CD4-positive, alpha-beta T cell treated with Interleukin-6 at 100 ng/mL for 8 hours (primary cell): ENCODE data around the gene MARVELD1.
"Not testable (repeated sequence)": the region's sequence is repeated elsewhere in the genome, so short reads cannot be mapped to it uniquely, and the experiment has no call there.

Experiments
- DNase-seq: peaks from one replicate; pipeline ENCODE4 v3.0.0-alpha.2; 2020; ENCODE audit warnings: mixed read lengths, low spot score

The MARVELD1 gene

GRCh38 chr10:97713339-97713825 is at the start of gene MARVELD1:
MARVELD1 (plus strand) TSS chr10:97713730; CDS start chr10:97713877, 147 bp downstream.
- DNase-seq, result no peak

- no peak for DNase-seq
Measured at GRCh38 chr10:97664282-97664850, 49.2 kb upstream of the MARVELD1 start.

GRCh38 chr10:97666992-97667391 is 46.5 kb upstream of the MARVELD1 start:
- DNase-seq, result no peak

- no peak for DNase-seq
Measured at GRCh38 chr10:97667463-97667862, 46.1 kb upstream of the MARVELD1 start.

- DNase-seq, result no peak
Measured at GRCh38 chr10:97669571-97669970, 44.0 kb upstream of the MARVELD1 start.

GRCh38 chr10:97673736-97674525 is 39.6 kb upstream of the MARVELD1 start:
- DNase-seq, result no peak

- no peak for DNase-seq
Measured at GRCh38 chr10:97675222-97675621, 38.3 kb upstream of the MARVELD1 start.

- peak; percentile 41 for DNase-seq
Measured at GRCh38 chr10:97676770-97677581, 36.6 kb upstream of the MARVELD1 start.

- DNase-seq, result no peak
Measured at GRCh38 chr10:97679594-97679993, 33.9 kb upstream of the MARVELD1 start.

GRCh38 chr10:97682042-97682441 is 31.5 kb upstream of the MARVELD1 start:
- no peak for DNase-seq

- no peak for DNase-seq
Measured at GRCh38 chr10:97683556-97684367, 29.8 kb upstream of the MARVELD1 start.

- DNase-seq, result not testable (repeated sequence)
Measured at GRCh38 chr10:97684368-97684713, 29.2 kb upstream of the MARVELD1 start.

GRCh38 chr10:97684866-97685394 is 28.6 kb upstream of the MARVELD1 start:
- DNase-seq, result no peak

- DNase-seq, result no peak
Measured at GRCh38 chr10:97685395-97685958, 28.1 kb upstream of the MARVELD1 start.

- no peak for DNase-seq
Measured at GRCh38 chr10:97686301-97686961, 27.1 kb upstream of the MARVELD1 start.

GRCh38 chr10:97686962-97687784 is 26.4 kb upstream of the MARVELD1 start, which contains the start of gene AVPI1:
AVPI1 (minus strand) TSS chr10:97687241; CDS start chr10:97679905, 7,336 bp downstream.
- peak; percentile 95 for DNase-seq

GRCh38 chr10:97687785-97688781 is 25.4 kb upstream of the MARVELD1 start:
- DNase-seq, result no peak

GRCh38 chr10:97689559-97690020 is 23.9 kb upstream of the MARVELD1 start:
- DNase-seq, result no peak
